K562 (cell line): ENCODE data around the gene TIPIN. TPM values are rescaled to one million over a fixed set of nuclear protein-coding genes. Genes with fewer than 3 reads are reported as not detected.

Experiments used
- ATF1 ChIP-seq, 2 experiments: fragments of 450-650 bp in 1 of 2; IDR thresholded peaks; 2 replicates each; pipeline ENCODE4 v1.6.1; 2016; ENCODE audit warnings: missing compliant biosample characterization in 1 of 2, missing genetic modification characterization in 1 of 2
- BCL6 ChIP-seq: fragments of 250-450 bp; sonication (Bioruptor Pico); IDR thresholded peaks from 2 replicates; pipeline ENCODE4 v1.4.0; 2020
- BRCA1 ChIP-seq, 2 experiments: fragments of 450-650 bp in 1 of 2; sonication (generic) in 1 of 2; formaldehyde crosslinking in 1 of 2; IDR thresholded peaks; 2 replicates each; pipeline versions ENCODE4 v1.5.0 to v1.6.1; 2017 to 2020; ENCODE audit warnings: mild to moderate bottlenecking in 1 of 2, missing genetic modification reagents in 1 of 2
- CBX3 ChIP-seq, 2 experiments: IDR thresholded peaks; 1 replicate in 1 of 2; 2 replicates in 1 of 2; pipeline ENCODE4 v1.6.1; 2012; ENCODE audit warnings: inconsistent platforms in 2 of 2, low read length in 2 of 2, borderline replicate concordance in 1 of 2, control low read depth in 1 of 2
- ETV5 ChIP-seq: sonication (generic); formaldehyde crosslinking; IDR thresholded peaks from 2 replicates; pipeline ENCODE4 v1.4.0; 2020; ENCODE audit warnings: low read depth, mild to moderate bottlenecking, missing genetic modification reagents
- EZH2 ChIP-seq: IDR thresholded peaks from 2 replicates; pipeline ENCODE4 v1.6.1; 2012; ENCODE audit warnings: low read depth, mild to moderate bottlenecking, inconsistent platforms, low read length, borderline replicate concordance
- GMEB1 ChIP-seq: fragments of 250-450 bp; sonication (Bioruptor Pico); IDR thresholded peaks from 2 replicates; pipeline ENCODE4 v1.4.0; 2020; ENCODE audit warnings: mild to moderate bottlenecking
- NCOA1 ChIP-seq: fragments of 450-650 bp; IDR thresholded peaks from 2 replicates; pipeline ENCODE4 v1.6.1; 2016; ENCODE audit warnings: low read depth
- NR1H2 ChIP-seq: sonication (generic); formaldehyde crosslinking; IDR thresholded peaks from 2 replicates; pipeline ENCODE4 v1.4.0; 2020; ENCODE audit warnings: mild to moderate bottlenecking, missing genetic modification reagents
- PHF8 ChIP-seq: fragments of 200-600 bp; sonication (generic); IDR thresholded peaks from 2 replicates; pipeline ENCODE4 v1.6.1; 2012; ENCODE audit warnings: mixed run types, mild to moderate bottlenecking, inconsistent platforms, low read length, moderate library complexity, borderline replicate concordance
- ZNF766 ChIP-seq: fragments of 200-800 bp; sonication (Bioruptor generic); conservative IDR thresholded peaks from 2 replicates; pipeline ENCODE4 v1.6.1; 2016; ENCODE audit warnings: missing genetic modification characterization, missing compliant biosample characterization
- polyA plus RNA-seq, 8 experiments: library from polyadenylated mRNA; depleted of rRNA in 4 of 8; stranded (reverse) in 5 of 8; unstranded in 3 of 8; fragments of >200 nt; fragmentation: Nextera tagmentation in 2 of 8; fragmentation: Illumina TruSeq in 1 of 8; extraction: Ambion mirVana in 2 of 8; extraction: Trizol in 1 of 8; gene quantifications; 2 replicates each; pipeline versions ENCODE4 v1.2.1 to v1.2.3, GENCODE V29; 2011 to 2014; ENCODE audit warnings: inconsistent platforms in 1 of 8, missing spikeins in 1 of 8
- total RNA-seq, 7 experiments: library from RNA; depleted of rRNA in 6 of 7; stranded (reverse); fragments of >200 nt in 6 of 7; fragmentation: Illumina TruSeq in 2 of 7; extraction: Trizol in 2 of 7; gene quantifications; 2 replicates each; pipeline versions ENCODE4 v1.2.1 to v1.2.3, GENCODE V29; 2011 to 2021; ENCODE audit warnings: low replicate concordance in 1 of 7
- TF ChIP-seq, protein P1 (sequence below): fragments of 450-650 bp; formaldehyde crosslinking; IDR thresholded peaks from 2 replicates; pipeline ENCODE4 v1.4.0; 2020; ENCODE audit warnings: mild to moderate bottlenecking, moderate library complexity
- TF ChIP-seq, protein P2 (sequence below): fragments of 250-450 bp; sonication (Bioruptor Pico); IDR thresholded peaks from 2 replicates; pipeline ENCODE4 v1.5.1; 2021; ENCODE audit warnings: mild to moderate bottlenecking
- TF ChIP-seq, protein P3 (sequence below): sonication (generic); formaldehyde crosslinking; IDR thresholded peaks from 2 replicates; pipeline ENCODE4 v1.8.1; 2023; ENCODE audit warnings: mild to moderate bottlenecking, missing genetic modification reagents, moderate library complexity

The TIPIN gene
- total and polyA plus RNA-seq, 9 of the 15 experiments (the other 6 are each of a cell fraction or from before 2014, with no cell fraction given) = 22.9 to 61.4 (median 42.0) TPM

GRCh38 chr15:66356359-66357236, at the start of gene TIPIN (continued):
- no peak for TF ChIP-seq NR1H2 (CRISPR knock-in tag)
- no peak for TF ChIP-seq EZH2
- TF ChIP-seq GMEB1 (CRISPR knock-in tag) = peak; percentile 60
- no peak for TF ChIP-seq BRCA1 (IDR thresholded peaks at IDR 0.05)
- no peak for TF ChIP-seq BRCA1 (CRISPR knock-in tag; IDR thresholded peaks at IDR 0.05)
- peak; percentile 84; the same call in 1 of the 2 replicates for TF ChIP-seq PHF8
- TF ChIP-seq, protein P1, sequence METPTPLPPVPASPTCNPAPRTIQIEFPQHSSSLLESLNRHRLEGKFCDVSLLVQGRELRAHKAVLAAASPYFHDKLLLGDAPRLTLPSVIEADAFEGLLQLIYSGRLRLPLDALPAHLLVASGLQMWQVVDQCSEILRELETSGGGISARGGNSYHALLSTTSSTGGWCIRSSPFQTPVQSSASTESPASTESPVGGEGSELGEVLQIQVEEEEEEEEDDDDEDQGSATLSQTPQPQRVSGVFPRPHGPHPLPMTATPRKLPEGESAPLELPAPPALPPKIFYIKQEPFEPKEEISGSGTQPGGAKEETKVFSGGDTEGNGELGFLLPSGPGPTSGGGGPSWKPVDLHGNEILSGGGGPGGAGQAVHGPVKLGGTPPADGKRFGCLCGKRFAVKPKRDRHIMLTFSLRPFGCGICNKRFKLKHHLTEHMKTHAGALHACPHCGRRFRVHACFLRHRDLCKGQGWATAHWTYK = peak; percentile 60; the same call in 1 of the 2 replicates
- no peak for TF ChIP-seq NCOA1
- TF ChIP-seq, protein P2, sequence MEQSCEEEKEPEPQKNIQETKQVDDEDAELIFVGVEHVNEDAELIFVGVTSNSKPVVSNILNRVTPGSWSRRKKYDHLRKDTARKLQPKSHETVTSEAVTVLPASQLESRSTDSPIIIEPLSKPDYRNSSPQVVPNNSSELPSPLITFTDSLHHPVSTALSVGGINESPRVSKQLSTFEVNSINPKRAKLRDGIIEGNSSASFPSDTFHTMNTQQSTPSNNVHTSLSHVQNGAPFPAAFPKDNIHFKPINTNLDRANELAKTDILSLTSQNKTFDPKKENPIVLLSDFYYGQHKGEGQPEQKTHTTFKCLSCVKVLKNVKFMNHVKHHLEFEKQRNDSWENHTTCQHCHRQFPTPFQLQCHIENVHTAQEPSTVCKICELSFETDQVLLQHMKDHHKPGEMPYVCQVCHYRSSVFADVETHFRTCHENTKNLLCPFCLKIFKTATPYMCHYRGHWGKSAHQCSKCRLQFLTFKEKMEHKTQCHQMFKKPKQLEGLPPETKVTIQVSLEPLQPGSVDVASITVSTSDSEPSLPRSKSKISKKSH (CRISPR knock-in tag) = no peak
- TF ChIP-seq CBX3 (IDR thresholded peaks at IDR 0.05; ENCODE audit: borderline replicate concordance in 1 of 2, low read length in 2 of 2) = 0 out of 3 replicates have a peak, but pooled peaks of 1 of the 2 experiments have one; percentile 10
- TF ChIP-seq, protein P3, sequence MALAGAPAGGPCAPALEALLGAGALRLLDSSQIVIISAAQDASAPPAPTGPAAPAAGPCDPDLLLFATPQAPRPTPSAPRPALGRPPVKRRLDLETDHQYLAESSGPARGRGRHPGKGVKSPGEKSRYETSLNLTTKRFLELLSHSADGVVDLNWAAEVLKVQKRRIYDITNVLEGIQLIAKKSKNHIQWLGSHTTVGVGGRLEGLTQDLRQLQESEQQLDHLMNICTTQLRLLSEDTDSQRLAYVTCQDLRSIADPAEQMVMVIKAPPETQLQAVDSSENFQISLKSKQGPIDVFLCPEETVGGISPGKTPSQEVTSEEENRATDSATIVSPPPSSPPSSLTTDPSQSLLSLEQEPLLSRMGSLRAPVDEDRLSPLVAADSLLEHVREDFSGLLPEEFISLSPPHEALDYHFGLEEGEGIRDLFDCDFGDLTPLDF (CRISPR knock-in tag) = peak; percentile 99
- TF ChIP-seq BCL6 (CRISPR knock-in tag) = no peak
- peak; percentile 57 for TF ChIP-seq ATF1 (CRISPR knock-in tag; IDR thresholded peaks at IDR 0.05)
- peak; percentile 90 for TF ChIP-seq ATF1 (tag; IDR thresholded peaks at IDR 0.05)
- TF ChIP-seq ZNF766 (CRISPR knock-in tag) = 0 out of 2 replicates have a peak, but pooled peaks have one; percentile 38
- TF ChIP-seq ETV5 = no peak
